Endothelial cell (in vitro differentiated cells): ENCODE measurements around the gene OPN5. TPM values are rescaled to one million over a fixed set of nuclear protein-coding genes. Genes with fewer than 3 reads are reported as not detected.

Source experiments
- DNase-seq: peaks from one replicate; pipeline ENCODE4 v3.0.0; 2021; ENCODE audit warnings: low spot score
- H3K27ac Mint-ChIP-seq: one replicate; pipeline ENCODE4 v1.8.0; 2021; ENCODE audit warnings: mixed read lengths, inconsistent platforms; ENCODE audit not compliant: unreplicated experiment
- H3K27me3 Mint-ChIP-seq: one replicate; pipeline ENCODE4 v1.8.0; 2021; ENCODE audit warnings: mild to moderate bottlenecking, moderate library complexity, mixed read lengths, inconsistent platforms; ENCODE audit not compliant: unreplicated experiment
- H3K36me3 Mint-ChIP-seq: one replicate; pipeline ENCODE4 v1.8.0; 2021; ENCODE audit warnings: mild to moderate bottlenecking, low read depth, mixed read lengths, inconsistent platforms; ENCODE audit not compliant: unreplicated experiment
- H3K4me1 Mint-ChIP-seq: one replicate; pipeline ENCODE4 v1.8.0; 2021; ENCODE audit warnings: mild to moderate bottlenecking, mixed read lengths, inconsistent platforms; ENCODE audit not compliant: unreplicated experiment
- H3K4me3 Mint-ChIP-seq: one replicate; pipeline ENCODE4 v1.8.0; 2021; ENCODE audit warnings: mild to moderate bottlenecking, mixed read lengths, inconsistent platforms; ENCODE audit not compliant: unreplicated experiment
- H3K9me3 Mint-ChIP-seq: one replicate; pipeline ENCODE4 v1.8.0; 2021; ENCODE audit warnings: mixed read lengths, inconsistent platforms; ENCODE audit not compliant: unreplicated experiment
- total RNA-seq: library from RNA; stranded (reverse); fragmentation: NEBNext Ultra II Directional; extraction: Animal tissue kit (Norgen Biotek cat#: 25700); gene quantifications from one replicate; pipeline ENCODE4 v1.2.1, GENCODE V29; 2021; ENCODE audit not compliant: unreplicated experiment
- TF ChIP-seq, protein P1 (sequence below): fragments of 200-600 bp; sonication (generic); IDR thresholded peaks from one replicate; pipeline ENCODE4 v1.5.0; 2021; ENCODE audit warnings: antibody characterized with exemption; ENCODE audit not compliant: unreplicated experiment

Gene OPN5
- total RNA-seq, 1 donor from 2014 or later, result 12.1 TPM

- no peak overlapping the region for H3K4me3 Mint-ChIP-seq
- DNase-seq, result no peak
- no peaks in the 10 kb centered on the region for H3K4me1 Mint-ChIP-seq
- H3K27me3 Mint-ChIP-seq, result no peaks in the 10 kb centered on the region
- TF ChIP-seq, protein P1, sequence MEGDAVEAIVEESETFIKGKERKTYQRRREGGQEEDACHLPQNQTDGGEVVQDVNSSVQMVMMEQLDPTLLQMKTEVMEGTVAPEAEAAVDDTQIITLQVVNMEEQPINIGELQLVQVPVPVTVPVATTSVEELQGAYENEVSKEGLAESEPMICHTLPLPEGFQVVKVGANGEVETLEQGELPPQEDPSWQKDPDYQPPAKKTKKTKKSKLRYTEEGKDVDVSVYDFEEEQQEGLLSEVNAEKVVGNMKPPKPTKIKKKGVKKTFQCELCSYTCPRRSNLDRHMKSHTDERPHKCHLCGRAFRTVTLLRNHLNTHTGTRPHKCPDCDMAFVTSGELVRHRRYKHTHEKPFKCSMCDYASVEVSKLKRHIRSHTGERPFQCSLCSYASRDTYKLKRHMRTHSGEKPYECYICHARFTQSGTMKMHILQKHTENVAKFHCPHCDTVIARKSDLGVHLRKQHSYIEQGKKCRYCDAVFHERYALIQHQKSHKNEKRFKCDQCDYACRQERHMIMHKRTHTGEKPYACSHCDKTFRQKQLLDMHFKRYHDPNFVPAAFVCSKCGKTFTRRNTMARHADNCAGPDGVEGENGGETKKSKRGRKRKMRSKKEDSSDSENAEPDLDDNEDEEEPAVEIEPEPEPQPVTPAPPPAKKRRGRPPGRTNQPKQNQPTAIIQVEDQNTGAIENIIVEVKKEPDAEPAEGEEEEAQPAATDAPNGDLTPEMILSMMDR, result no peak
- no peaks in the 10 kb centered on the region for H3K9me3 Mint-ChIP-seq
- no peak overlapping the region for H3K27ac Mint-ChIP-seq
- H3K36me3 Mint-ChIP-seq, result no peaks in the 10 kb centered on the region
Observed at GRCh38 chr6:47846752-47847151, 64.9 kb downstream of the OPN5 start.

GRCh38 chr6:47851091-47851490 lies 69.3 kb downstream of the OPN5 start:
- DNase-seq, result no peak
- no peaks in the 10 kb centered on the region for H3K36me3 Mint-ChIP-seq
- TF ChIP-seq, protein P1, result no peak
- no peak overlapping the region for H3K4me3 Mint-ChIP-seq
- H3K9me3 Mint-ChIP-seq, result no peaks in the 10 kb centered on the region
- H3K27me3 Mint-ChIP-seq, result no peaks in the 10 kb centered on the region
- H3K27ac Mint-ChIP-seq, result no peak overlapping the region
- peaks cover 5% of the 10 kb centered on the region for H3K4me1 Mint-ChIP-seq

DNA sequence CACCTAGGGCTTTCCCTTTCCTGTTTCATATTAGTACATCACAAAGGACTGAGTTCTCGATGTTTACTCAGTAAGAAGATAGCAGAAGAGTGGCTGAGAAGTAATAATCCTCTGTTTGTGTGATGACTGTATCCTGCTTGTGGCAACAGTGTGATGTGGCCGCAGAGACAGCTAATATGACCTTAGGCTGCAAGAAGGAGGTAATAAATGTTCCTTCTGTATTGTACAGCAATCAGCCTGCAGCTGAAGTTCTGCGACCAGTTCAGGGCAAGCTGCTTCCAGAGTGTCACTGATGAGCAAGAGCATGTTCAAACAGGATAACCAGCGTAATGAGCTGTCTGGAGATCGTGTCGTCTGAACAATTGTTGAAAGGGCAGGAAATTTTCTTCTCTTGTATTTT lies 70.9 kb downstream of the OPN5 start:
- DNase-seq, result no peak

DNA sequence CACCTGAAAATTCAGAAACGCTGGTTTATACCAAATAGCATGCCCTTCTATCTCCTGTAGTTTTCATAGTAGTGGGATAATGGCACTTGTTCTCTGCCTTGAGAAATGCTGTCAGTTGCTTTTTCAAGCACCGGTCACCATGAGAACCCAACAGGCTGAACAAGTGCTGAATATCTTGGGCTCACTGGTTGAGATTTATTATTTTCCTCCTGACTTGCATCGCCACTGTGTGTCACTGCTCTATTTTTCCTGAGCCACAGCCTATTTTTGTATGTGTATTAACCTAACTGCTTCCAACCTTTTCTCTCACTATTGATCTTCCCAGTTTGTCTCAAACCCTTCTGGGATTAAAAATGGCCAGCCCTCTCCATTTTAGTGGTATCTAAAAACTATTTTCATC lies 71.9 kb downstream of the OPN5 start:
- TF ChIP-seq, protein P1, result no peak
- Mint-ChIP-seq H3K27ac (no peak overlapping the region), H3K9me3 (no peaks in the 10 kb centered on the region), H3K27me3 (no peaks in the 10 kb centered on the region), H3K4me1 (peaks cover 5% of the 10 kb centered on the region), H3K36me3 (no peaks in the 10 kb centered on the region), H3K4me3 (no peak overlapping the region)
- DNase-seq, result no peak

More for the DNA sequence above, 70.9 kb downstream of the OPN5 start:
- Mint-ChIP-seq H3K4me3 (no peak overlapping the region), H3K36me3 (no peaks in the 10 kb centered on the region), H3K4me1 (peaks cover 5% of the 10 kb centered on the region), H3K9me3 (no peaks in the 10 kb centered on the region), H3K27me3 (no peaks in the 10 kb centered on the region), H3K27ac (no peak overlapping the region)
- TF ChIP-seq, protein P1, result no peak

- H3K36me3 Mint-ChIP-seq, result no peaks in the 10 kb centered on the region
- no peaks in the 10 kb centered on the region for H3K9me3 Mint-ChIP-seq
- H3K4me1 Mint-ChIP-seq, result peaks cover 10% of the 10 kb centered on the region
- DNase-seq, result no peak
- H3K27ac Mint-ChIP-seq, result no peak overlapping the region
- no peak overlapping the region for H3K4me3 Mint-ChIP-seq
- TF ChIP-seq, protein P1, result no peak
- H3K27me3 Mint-ChIP-seq, result no peaks in the 10 kb centered on the region
Observed at GRCh38 chr6:47854971-47855370, 73.1 kb downstream of the OPN5 start.
